B cell (primary cell): ENCODE measurements around the gene RNF26. TPM values are rescaled to one million over a fixed set of nuclear protein-coding genes. Genes with fewer than 3 reads are reported as not detected.

Experiments
- ATAC-seq: fragments of 200-7000 bp; cut with Tn5 transposase; one replicate; pipeline ENCODE4 v1.10.0; 2021; ENCODE audit warnings: low read depth, mild to moderate bottlenecking, moderate number of reproducible peaks, moderate library complexity
- CTCF ChIA-PET: fragments of 350-600 bp; sonication (Branson Sonifier 250); formaldehyde crosslinking; loops from one replicate; lab custom pipeline; 2021; ENCODE audit warnings: antibody characterized with exemption, inconsistent platforms; lab: Charles Lee
- POLR2A ChIA-PET: fragments of 350-600 bp; sonication (Branson Sonifier 250); formaldehyde crosslinking; loops from one replicate; lab custom pipeline; 2021; ENCODE audit warnings: antibody characterized with exemption; lab: Charles Lee
- DNase-seq: peaks from one replicate; pipeline ENCODE4 v3.0.0; 2013
- H2AFZ ChIP-seq: 2 replicates; pipeline ENCODE4 v1.6.1; 2012; ENCODE audit warnings: mild to moderate bottlenecking, low read depth, low read length; ENCODE audit not compliant: insufficient read depth, poor library complexity, severe bottlenecking
- H3K27ac ChIP-seq, 2 donors: 1 replicate in 1 of 2; 2 replicates in 1 of 2; pipeline ENCODE4 v1.5.1; 2012 to 2013; ENCODE audit warnings: low read length in 2 of 2, mild to moderate bottlenecking in 2 of 2, moderate library complexity in 1 of 2
- H3K27me3 ChIP-seq, 4 experiments: fragments of 200-600 bp in 1 of 4; sonication (generic) in 1 of 4; replicated peaks in 1 of 4; 1 replicate in 2 of 4; 2 replicates in 2 of 4; pipeline versions ENCODE4 v1.6.1 to v1.7.0; 2013 to 2016; ENCODE audit warnings: low read length in 3 of 4, mild to moderate bottlenecking in 2 of 4, mixed read lengths in 1 of 4, moderate library complexity in 1 of 4; ENCODE audit not compliant: insufficient read depth in 4 of 4, control insufficient read depth in 3 of 4; ENCODE audit errors: control extremely low read depth in 1 of 4
- H3K36me3 ChIP-seq, 2 experiments: replicated peaks in 1 of 2; 1 replicate in 1 of 2; 2 replicates in 1 of 2; pipeline versions ENCODE4 v1.6.1 to v1.7.1; 2013; ENCODE audit warnings: low read length in 1 of 2; ENCODE audit not compliant: insufficient read depth in 2 of 2, control insufficient read depth in 1 of 2; ENCODE audit errors: control extremely low read depth in 1 of 2, extremely low read depth in 1 of 2
- H3K4me1 ChIP-seq, 2 donors: fragments of 200-600 bp in 1 of 2; sonication (generic) in 1 of 2; 1 replicate in 1 of 2; 2 replicates in 1 of 2; pipeline versions ENCODE4 v1.5.1 to v1.6.1; 2013 to 2017; ENCODE audit warnings: low read length in 2 of 2; ENCODE audit not compliant: control insufficient read depth in 2 of 2, insufficient read depth in 2 of 2
- H3K4me2 ChIP-seq: replicated peaks from 2 replicates; pipeline ENCODE3; 2012; ENCODE audit warnings: mild to moderate bottlenecking, low read depth, low read length; ENCODE audit not compliant: poor library complexity, severe bottlenecking
- H3K4me3 ChIP-seq, 5 experiments: fragments of 200-600 bp in 1 of 5; sonication (generic) in 1 of 5; 1 replicate in 3 of 5; 2 replicates in 2 of 5; pipeline versions ENCODE4 v1.5.1 to v1.7.0; 2011 to 2016; ENCODE audit warnings: low read length in 4 of 5, mild to moderate bottlenecking in 4 of 5, low read depth in 2 of 5, control low read depth in 1 of 5, moderate library complexity in 1 of 5; ENCODE audit not compliant: insufficient read depth in 1 of 5; ENCODE audit errors: control extremely low read depth in 1 of 5, extremely low read depth in 1 of 5
- H3K79me2 ChIP-seq: fragments of 200-600 bp; sonication (generic); one replicate; pipeline ENCODE4 v1.6.0; 2016; ENCODE audit warnings: low read length; ENCODE audit not compliant: control insufficient read depth, insufficient read depth
- H3K9ac ChIP-seq: fragments of 200-600 bp; sonication (generic); 2 replicates; pipeline ENCODE4 v1.6.1; 2017; ENCODE audit warnings: mild to moderate bottlenecking, low read length, moderate library complexity
- H3K9me3 ChIP-seq, 3 donors: one replicate each; pipeline versions ENCODE4 v1.6.1 to v1.7.1; 2013; ENCODE audit warnings: low read length in 2 of 3; ENCODE audit not compliant: control insufficient read depth in 2 of 3, insufficient read depth in 1 of 3; ENCODE audit errors: control extremely low read depth in 1 of 3
- H4K20me1 ChIP-seq: 2 replicates; pipeline ENCODE4 v1.6.0; 2012; ENCODE audit warnings: mild to moderate bottlenecking, low read length; ENCODE audit not compliant: insufficient read depth, control insufficient read depth, poor library complexity, severe bottlenecking
- H3K27ac Mint-ChIP-seq: one replicate; pipeline ENCODE4 v1.8.0; 2021; ENCODE audit warnings: mixed read lengths
- H3K27me3 Mint-ChIP-seq: one replicate; pipeline ENCODE4 v1.8.0; 2021; ENCODE audit warnings: mixed read lengths
- H3K4me1 Mint-ChIP-seq: one replicate; pipeline ENCODE4 v1.8.0; 2021; ENCODE audit warnings: mixed read lengths
- H3K4me3 Mint-ChIP-seq: one replicate; pipeline ENCODE4 v1.8.0; 2021; ENCODE audit warnings: mixed read lengths
- H3K9me3 Mint-ChIP-seq: one replicate; pipeline ENCODE4 v1.8.0; 2022; ENCODE audit warnings: mixed read lengths; ENCODE audit not compliant: insufficient read depth
- EZH2 ChIP-seq: IDR thresholded peaks from 2 replicates; pipeline ENCODE4 v1.6.1; 2012; ENCODE audit warnings: borderline replicate concordance, low read depth, mild to moderate bottlenecking, moderate library complexity, low read length; ENCODE audit not compliant: insufficient read depth, poor library complexity, severe bottlenecking
- whole genome bisulfite sequencing: methylation state at CpG from one replicate; pipeline ENCODE4 v1.1.5; 2013; ENCODE audit warnings: missing lambda C conversion rate; ENCODE audit not compliant: insufficient coverage; 5-methylcytosine and 5-hydroxymethylcytosine counted together
- intact Hi-C: fragments of 100-400 bp; cut with micrococcal nuclease; formaldehyde crosslinking; loops from one replicate; pipeline ENCODE4 v1.10.0; 2022
- polyA plus RNA-seq: library from polyadenylated mRNA; depleted of rRNA; stranded (reverse); fragments of >200 nt; gene quantifications from 2 replicates; pipeline ENCODE4 v1.2.3, GENCODE V29; 2012
- total RNA-seq, 2 donors: library from RNA; stranded (reverse); fragments of 120-200 nt in 1 of 2; gene quantifications; 1 replicate in 1 of 2; 2 replicates in 1 of 2; pipeline versions ENCODE4 v1.2.3 to v1.2.4, GENCODE V29; 2013 to 2022
- TF ChIP-seq, protein P1 (sequence below): fragments of 200-600 bp; IDR thresholded peaks from one replicate; pipeline ENCODE4 v1.8.0; 2022; ENCODE audit warnings: antibody characterized with exemption, mild to moderate bottlenecking

RNF26 gene
- total and polyA plus RNA-seq, 2 donors (not counting 1 experiment from before 2014, with no cell fraction given): 15.5 to 21.8 TPM

DNA sequence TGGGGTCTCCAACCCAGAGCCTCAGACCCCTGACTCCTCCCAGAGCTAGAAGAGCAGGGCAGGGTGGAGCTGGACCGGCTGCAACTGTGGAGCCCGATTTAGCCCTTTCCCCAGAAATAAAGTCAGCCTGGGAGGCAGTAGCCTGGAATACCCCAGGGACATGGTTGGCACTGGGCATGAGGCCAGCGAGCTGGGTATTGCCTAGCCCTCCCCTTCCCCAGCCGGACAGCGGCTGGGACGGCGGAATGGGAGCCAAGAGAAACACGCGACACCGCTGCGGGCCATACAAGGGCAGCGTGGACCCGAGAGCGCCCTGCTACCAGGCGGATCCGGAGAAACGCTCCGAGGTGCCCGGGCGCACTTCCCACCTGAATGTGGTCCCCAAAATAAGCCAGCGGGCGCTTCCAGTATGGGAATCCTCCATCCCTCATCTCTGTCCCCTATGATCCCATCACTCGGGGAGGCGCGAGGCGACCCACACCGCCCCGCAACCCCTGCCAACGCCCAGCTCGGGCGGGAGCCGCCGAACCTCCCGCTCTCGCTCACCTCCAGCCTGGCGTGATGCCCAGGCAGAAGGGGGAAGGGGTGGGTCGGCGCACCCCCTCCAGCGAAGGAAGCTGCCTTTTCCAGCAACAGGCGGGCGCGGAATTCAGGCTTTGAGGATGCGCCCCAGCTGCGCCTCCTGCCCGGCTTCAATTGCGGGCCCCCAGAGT lies 18.2 kb upstream of the RNF26 start:
- DNase-seq (peak; percentile 42), ATAC-seq (no peak)
- Histone ChIP-seq H3K4me3 (peak overlapping the region; percentile 15 to 60 (median 44)), H4K20me1 (no peaks in the 10 kb centered on the region), H3K4me1 (peaks cover 30 to 46% of the 10 kb centered on the region in 2 donors), H3K79me2 (no peaks in the 10 kb centered on the region), H3K36me3 (no peaks in the 10 kb centered on the region), H3K9ac (peak overlapping the region; percentile 62), H3K27me3 (peaks cover 0 to 61% (median 22%) of the 10 kb centered on the region in 4 experiments), H3K27ac (no peak overlapping the region), H3K4me2 (peak overlapping the region; percentile 83), H2AFZ (peak overlapping the region; percentile 59), H3K9me3 (peaks cover 0 to 9% (median 0%) of the 10 kb centered on the region in 3 donors)
- Mint-ChIP-seq H3K4me1 (peaks cover 29% of the 10 kb centered on the region), H3K4me3 (peak overlapping the region; percentile 83), H3K9me3 (no peaks in the 10 kb centered on the region), H3K27ac (no peak overlapping the region), H3K27me3 (peaks cover 13% of the 10 kb centered on the region)
- WGBS: 1% methylated on average over 46 of the region's 46 CpGs
- intact Hi-C loops: no loop called here
- ChIA-PET CTCF (interaction anchor here (1.1 to 3.5 kb wide), 4 partner anchors 7 to 214 kb away, joined by 3 to 16 read pairs (median 8); no protein-coding TSS in a partner anchor), POLR2A (interaction anchor here (0.5 kb wide), 1 partner anchor 523 kb away, joined by 3 read pairs; no protein-coding TSS in a partner anchor)
- TF ChIP-seq EZH2: no peak
- TF ChIP-seq, protein P1, sequence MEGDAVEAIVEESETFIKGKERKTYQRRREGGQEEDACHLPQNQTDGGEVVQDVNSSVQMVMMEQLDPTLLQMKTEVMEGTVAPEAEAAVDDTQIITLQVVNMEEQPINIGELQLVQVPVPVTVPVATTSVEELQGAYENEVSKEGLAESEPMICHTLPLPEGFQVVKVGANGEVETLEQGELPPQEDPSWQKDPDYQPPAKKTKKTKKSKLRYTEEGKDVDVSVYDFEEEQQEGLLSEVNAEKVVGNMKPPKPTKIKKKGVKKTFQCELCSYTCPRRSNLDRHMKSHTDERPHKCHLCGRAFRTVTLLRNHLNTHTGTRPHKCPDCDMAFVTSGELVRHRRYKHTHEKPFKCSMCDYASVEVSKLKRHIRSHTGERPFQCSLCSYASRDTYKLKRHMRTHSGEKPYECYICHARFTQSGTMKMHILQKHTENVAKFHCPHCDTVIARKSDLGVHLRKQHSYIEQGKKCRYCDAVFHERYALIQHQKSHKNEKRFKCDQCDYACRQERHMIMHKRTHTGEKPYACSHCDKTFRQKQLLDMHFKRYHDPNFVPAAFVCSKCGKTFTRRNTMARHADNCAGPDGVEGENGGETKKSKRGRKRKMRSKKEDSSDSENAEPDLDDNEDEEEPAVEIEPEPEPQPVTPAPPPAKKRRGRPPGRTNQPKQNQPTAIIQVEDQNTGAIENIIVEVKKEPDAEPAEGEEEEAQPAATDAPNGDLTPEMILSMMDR: no peak
